ENCODE results near the gene GLG1. TPM values are rescaled to one million over a fixed set of nuclear protein-coding genes. Genes with fewer than 3 reads are reported as not detected.
A peak's percentile ranks its signal among the peaks of the same experiment; 100 is the strongest.

The GLG1 gene
- total RNA-seq, 3 donors from 2014 or later (not counting 1 experiment from before 2014, with no cell fraction given), result 184 to 225 (median 188) TPM

DNA sequence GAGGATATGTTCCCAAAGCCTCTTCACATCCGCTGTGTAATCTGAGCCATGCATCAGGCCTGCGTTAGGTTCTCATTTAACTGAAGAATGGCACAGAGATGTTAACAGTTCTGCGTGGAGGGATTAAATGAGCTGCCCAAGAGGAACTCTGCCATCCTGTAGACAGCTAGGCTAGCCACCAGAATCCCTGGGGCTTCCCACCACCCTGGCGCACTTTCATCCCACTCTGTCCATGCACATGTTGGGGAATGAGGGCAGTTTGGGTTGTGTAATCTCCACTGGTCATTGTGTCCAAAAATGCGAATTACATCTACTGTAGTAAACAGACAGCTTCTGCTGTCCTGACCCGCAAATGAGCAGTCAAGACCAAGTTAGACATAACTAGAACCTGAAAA, 1.0 kb upstream of the GLG1 start:
- Mint-ChIP-seq H3K36me3 (no peaks in the 10 kb centered on the region), H3K27me3 (ENCODE audit: low read depth in 2 of 2) (no peaks in the 10 kb centered on the region), H3K4me3 (peak overlapping the region; percentile 95), H3K9me3 (no peaks in the 10 kb centered on the region), H3K27ac (peak overlapping the region in 1 of 2 donors; percentile 95), H3K4me1 (peaks cover 37 to 39% of the 10 kb centered on the region in 2 donors)
- ATAC-seq, result no peak
- intact Hi-C loops (cut with micrococcal nuclease), result loop anchor here (1.0 kb wide), 1 partner anchor 44 kb away; no protein-coding TSS in a partner anchor
- 96% methylated on average over 6 of the region's 6 CpGs for WGBS (ENCODE audit: insufficient coverage)
- Histone ChIP-seq H3K27ac (ENCODE audit: low read length) (no peak overlapping the region), H3K4me1 (ENCODE audit: control insufficient read depth, insufficient read depth, low read length) (peaks cover 24% of the 10 kb centered on the region), H3K4me3 (ENCODE audit: low read length) (no peak overlapping the region), H3K27me3 (ENCODE audit: control insufficient read depth, insufficient read depth, low read length) (no peaks in the 10 kb centered on the region), H3K36me3 (ENCODE audit: control insufficient read depth, insufficient read depth, low read length) (no peaks in the 10 kb centered on the region), H3K9me3 (ENCODE audit: control insufficient read depth, insufficient read depth, low read length) (no peaks in the 10 kb centered on the region)
- DNase-seq, result peak in 1 of 2 donors; percentile 25
- TF ChIP-seq, protein P1, sequence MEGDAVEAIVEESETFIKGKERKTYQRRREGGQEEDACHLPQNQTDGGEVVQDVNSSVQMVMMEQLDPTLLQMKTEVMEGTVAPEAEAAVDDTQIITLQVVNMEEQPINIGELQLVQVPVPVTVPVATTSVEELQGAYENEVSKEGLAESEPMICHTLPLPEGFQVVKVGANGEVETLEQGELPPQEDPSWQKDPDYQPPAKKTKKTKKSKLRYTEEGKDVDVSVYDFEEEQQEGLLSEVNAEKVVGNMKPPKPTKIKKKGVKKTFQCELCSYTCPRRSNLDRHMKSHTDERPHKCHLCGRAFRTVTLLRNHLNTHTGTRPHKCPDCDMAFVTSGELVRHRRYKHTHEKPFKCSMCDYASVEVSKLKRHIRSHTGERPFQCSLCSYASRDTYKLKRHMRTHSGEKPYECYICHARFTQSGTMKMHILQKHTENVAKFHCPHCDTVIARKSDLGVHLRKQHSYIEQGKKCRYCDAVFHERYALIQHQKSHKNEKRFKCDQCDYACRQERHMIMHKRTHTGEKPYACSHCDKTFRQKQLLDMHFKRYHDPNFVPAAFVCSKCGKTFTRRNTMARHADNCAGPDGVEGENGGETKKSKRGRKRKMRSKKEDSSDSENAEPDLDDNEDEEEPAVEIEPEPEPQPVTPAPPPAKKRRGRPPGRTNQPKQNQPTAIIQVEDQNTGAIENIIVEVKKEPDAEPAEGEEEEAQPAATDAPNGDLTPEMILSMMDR (IDR thresholded peaks at IDR 0.05), result no peak

DNA sequence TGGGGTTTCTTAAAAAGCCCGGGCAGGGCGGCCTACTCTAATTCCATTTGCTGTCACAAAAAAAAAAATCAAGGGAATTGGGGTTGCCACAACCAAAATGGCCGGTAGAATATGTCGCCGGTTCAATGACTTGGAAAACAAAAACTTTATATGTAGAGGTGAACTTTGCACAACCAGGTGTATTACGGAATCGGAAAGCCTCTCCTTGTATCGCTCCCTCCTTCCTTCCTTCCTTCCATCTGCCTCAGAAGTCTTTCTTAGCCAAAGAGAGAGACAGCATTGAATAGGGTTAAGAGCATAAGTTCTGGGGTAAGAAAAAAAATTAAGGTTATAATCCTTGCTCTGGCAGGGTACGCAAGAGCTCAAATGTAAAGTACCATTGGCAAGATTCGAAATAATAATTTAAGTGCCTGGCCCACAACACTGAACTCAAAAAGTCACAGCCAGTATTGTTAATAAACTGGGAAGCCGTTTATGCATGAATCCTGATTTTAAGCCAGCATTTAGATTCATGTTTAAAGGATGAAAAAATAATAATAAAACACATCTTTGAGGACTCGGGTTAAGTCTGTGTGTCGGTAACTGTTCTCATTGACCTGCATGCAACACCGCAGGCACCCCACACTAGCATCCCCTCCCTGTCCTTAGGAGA, 522 bp upstream of the GLG1 start:
- H3K4me1 ChIP-seq (ENCODE audit: control insufficient read depth, insufficient read depth, low read length), result peaks cover 29% of the 10 kb centered on the region
- TF ChIP-seq, protein P1 (IDR thresholded peaks at IDR 0.05), result no peak
- no peaks in the 10 kb centered on the region for H3K36me3 Mint-ChIP-seq
- no peaks in the 10 kb centered on the region for H3K27me3 ChIP-seq (ENCODE audit: control insufficient read depth, insufficient read depth, low read length)
- H3K4me1 Mint-ChIP-seq, result peaks cover 37 to 44% of the 10 kb centered on the region in 2 donors
- WGBS (ENCODE audit: insufficient coverage), result 42% methylated on average over 11 of the region's 14 CpGs
- no peaks in the 10 kb centered on the region for H3K9me3 Mint-ChIP-seq
- intact Hi-C loops (cut with micrococcal nuclease), result loop anchor here (1.0 kb wide), 1 partner anchor 43 kb away; no protein-coding TSS in a partner anchor
- no peaks in the 10 kb centered on the region for H3K27me3 Mint-ChIP-seq (ENCODE audit: low read depth in 2 of 2)
- H3K4me3 Mint-ChIP-seq, result peak overlapping the region; percentile 95
- H3K36me3 ChIP-seq (ENCODE audit: control insufficient read depth, insufficient read depth, low read length), result no peaks in the 10 kb centered on the region
- H3K27ac Mint-ChIP-seq, result peak overlapping the region; percentile 94 to 95
- no peak for ATAC-seq
- H3K9me3 ChIP-seq (ENCODE audit: control insufficient read depth, insufficient read depth, low read length), result no peaks in the 10 kb centered on the region
- peak overlapping the region; percentile 99 for H3K4me3 ChIP-seq (ENCODE audit: low read length)
- H3K27ac ChIP-seq (ENCODE audit: low read length), result peak overlapping the region; percentile 95
- DNase-seq, result no peak

DNA sequence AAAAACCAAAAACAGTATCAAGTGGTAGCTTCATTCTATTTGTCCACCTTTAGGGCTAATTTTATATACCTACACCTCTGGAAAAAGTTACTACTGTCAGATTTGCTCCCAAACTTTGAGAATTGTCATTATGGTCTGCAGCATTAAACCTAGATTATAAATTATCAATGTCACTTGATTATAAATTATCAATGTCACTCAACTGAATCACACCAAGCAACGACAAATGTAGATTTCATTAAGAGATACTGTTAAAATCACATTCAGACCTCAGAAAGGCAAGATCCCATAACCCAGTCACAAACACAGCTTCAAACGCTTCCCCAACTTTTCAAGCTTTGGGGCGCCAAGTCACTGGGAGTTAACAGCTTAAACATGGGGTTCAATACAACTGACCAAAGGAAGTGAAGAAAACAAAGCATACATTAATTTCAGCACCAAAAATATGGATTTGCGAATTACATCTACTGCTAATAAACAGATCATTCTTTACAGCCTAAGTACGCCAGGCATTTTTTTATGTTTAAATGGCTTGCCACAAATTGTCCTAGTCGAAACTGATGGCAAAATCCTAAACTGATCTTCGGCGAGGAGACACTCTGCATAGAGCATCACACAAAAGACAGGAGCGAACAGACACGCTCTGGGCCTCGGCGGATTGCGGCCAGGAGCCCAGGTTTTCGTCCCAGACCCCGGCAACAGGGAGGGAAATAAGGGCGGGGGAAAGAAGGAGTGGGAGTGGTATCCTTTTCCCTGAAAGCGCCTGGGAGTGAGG, 981 bp downstream of the GLG1 start:
- Histone ChIP-seq H3K4me3 (ENCODE audit: low read length) (peak overlapping the region; percentile 99), H3K4me1 (ENCODE audit: control insufficient read depth, insufficient read depth, low read length) (peaks cover 31% of the 10 kb centered on the region), H3K27me3 (ENCODE audit: control insufficient read depth, insufficient read depth, low read length) (no peaks in the 10 kb centered on the region), H3K36me3 (ENCODE audit: control insufficient read depth, insufficient read depth, low read length) (no peaks in the 10 kb centered on the region), H3K27ac (ENCODE audit: low read length) (peak overlapping the region; percentile 95), H3K9me3 (ENCODE audit: control insufficient read depth, insufficient read depth, low read length) (no peaks in the 10 kb centered on the region)
- peaks cover 46 to 56% of the 10 kb centered on the region in 2 donors for H3K4me1 Mint-ChIP-seq
- DNase-seq (peak in 1 of 2 donors; percentile 26), ATAC-seq (no peak)
- H3K9me3 Mint-ChIP-seq, result no peaks in the 10 kb centered on the region
- no peaks in the 10 kb centered on the region for H3K27me3 Mint-ChIP-seq (ENCODE audit: low read depth in 2 of 2)
- TF ChIP-seq, protein P1 (IDR thresholded peaks at IDR 0.05), result no peak
- peak overlapping the region; percentile 94 to 95 for H3K27ac Mint-ChIP-seq
- no peaks in the 10 kb centered on the region for H3K36me3 Mint-ChIP-seq
- intact Hi-C loops (cut with micrococcal nuclease), result no loop called here
- 9% methylated on average over 17 of the region's 17 CpGs for WGBS (ENCODE audit: insufficient coverage)
- H3K4me3 Mint-ChIP-seq, result peak overlapping the region; percentile 95

Measured in natural killer cell (primary cell).